Thyroid gland (tissue), 4 donors: ENCODE measurements around the gene MOB3A.

Source experiments
- POLR2A ChIP-seq, 2 donors: fragments of 450-650 bp; IDR thresholded peaks; one replicate each; pipeline ENCODE4 v1.6.1; 2017; ENCODE audit warnings: antibody characterized with exemption in 2 of 2, mild to moderate bottlenecking in 2 of 2, moderate library complexity in 1 of 2
- TF ChIP-seq, protein P1 (sequence below), 6 experiments: fragments of 200-600 bp in 3 of 6; fragments of 450-650 bp in 3 of 6; sonication (generic) in 3 of 6; IDR thresholded peaks; one replicate each; pipeline ENCODE4 v1.5.1; 2016 to 2019; ENCODE audit warnings: antibody characterized with exemption in 6 of 6, mild to moderate bottlenecking in 2 of 6, inconsistent platforms in 1 of 6, moderate library complexity in 1 of 6

- TF ChIP-seq POLR2A (IDR thresholded peaks at IDR 0.05): no peak
- TF ChIP-seq, protein P1, sequence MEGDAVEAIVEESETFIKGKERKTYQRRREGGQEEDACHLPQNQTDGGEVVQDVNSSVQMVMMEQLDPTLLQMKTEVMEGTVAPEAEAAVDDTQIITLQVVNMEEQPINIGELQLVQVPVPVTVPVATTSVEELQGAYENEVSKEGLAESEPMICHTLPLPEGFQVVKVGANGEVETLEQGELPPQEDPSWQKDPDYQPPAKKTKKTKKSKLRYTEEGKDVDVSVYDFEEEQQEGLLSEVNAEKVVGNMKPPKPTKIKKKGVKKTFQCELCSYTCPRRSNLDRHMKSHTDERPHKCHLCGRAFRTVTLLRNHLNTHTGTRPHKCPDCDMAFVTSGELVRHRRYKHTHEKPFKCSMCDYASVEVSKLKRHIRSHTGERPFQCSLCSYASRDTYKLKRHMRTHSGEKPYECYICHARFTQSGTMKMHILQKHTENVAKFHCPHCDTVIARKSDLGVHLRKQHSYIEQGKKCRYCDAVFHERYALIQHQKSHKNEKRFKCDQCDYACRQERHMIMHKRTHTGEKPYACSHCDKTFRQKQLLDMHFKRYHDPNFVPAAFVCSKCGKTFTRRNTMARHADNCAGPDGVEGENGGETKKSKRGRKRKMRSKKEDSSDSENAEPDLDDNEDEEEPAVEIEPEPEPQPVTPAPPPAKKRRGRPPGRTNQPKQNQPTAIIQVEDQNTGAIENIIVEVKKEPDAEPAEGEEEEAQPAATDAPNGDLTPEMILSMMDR (IDR thresholded peaks at IDR 0.05): no peak
Observed at GRCh38 chr19:2097203-2097885, 1.2 kb upstream of the MOB3A start.
